GM12878 (cell line): ENCODE measurements around the gene TFDP1. TPM values are rescaled to one million over a fixed set of nuclear protein-coding genes. Genes with fewer than 3 reads are reported as not detected.

Experiments used
- ATAC-seq: fragments of 200-7000 bp; cut with Tn5 transposase; 3 replicates; pipeline ENCODE4 v1.9.1; 2020; ENCODE audit warnings: mild to moderate bottlenecking, moderate library complexity
- BruUV-seq: library from RNA; stranded (reverse); fragments of 400-500 nt; replicated peaks from 2 replicates; lab custom pipeline; 2021; lab: Mats Ljungman, UMichigan
- CTCF ChIA-PET: fragments of 300-600 bp; sonication (Branson Sonifier 250); formaldehyde crosslinking; extraction: SDS; loops from one replicate; lab custom pipeline; 2021; ENCODE audit warnings: inconsistent platforms; lab: Yijun Ruan, JAX
- POLR2A ChIA-PET: fragments of 350-600 bp; formaldehyde crosslinking; extraction: SDS; loops from one replicate; lab custom pipeline; 2021; ENCODE audit warnings: inconsistent platforms; lab: Charles Lee
- RAD21 ChIA-PET: fragments of 300-600 bp; sonication (Branson Sonifier 250); formaldehyde crosslinking; loops from one replicate; lab custom pipeline; 2023; ENCODE audit warnings: antibody characterized with exemption; ENCODE audit not compliant: unreplicated experiment; lab: Charles Lee
- SMC1A ChIA-PET: fragments of 300-600 bp; sonication (Branson Sonifier 250); formaldehyde crosslinking; loops from one replicate; lab custom pipeline; 2023; ENCODE audit not compliant: unreplicated experiment, uncharacterized antibody; lab: Charles Lee
- DNase-seq: peaks from one replicate; pipeline ENCODE4 v3.0.0-alpha.2; 2011; ENCODE audit warnings: low read depth, low spot score
- FAIRE-seq: peaks from 3 replicates; lab custom pipeline; 2011; peaks lifted over from hg19 to GRCh38; lab: Jason Lieb, UNC
- H2AFZ ChIP-seq: 2 replicates; pipeline ENCODE4 v1.6.0; 2011; ENCODE audit warnings: low read depth, low read length, control low read depth; ENCODE audit not compliant: control insufficient read depth
- H3K27ac ChIP-seq: 2 replicates; pipeline ENCODE4 v1.5.1; 2011; ENCODE audit warnings: control low read depth; ENCODE audit not compliant: control insufficient read depth, insufficient read depth
- H3K27me3 ChIP-seq, 2 experiments: replicated peaks in 1 of 2; 2 replicates each; pipeline versions ENCODE4 v1.6.0 to v1.6.1; 2011; ENCODE audit warnings: low read length in 1 of 2; ENCODE audit not compliant: control insufficient read depth in 2 of 2, insufficient read depth in 2 of 2
- H3K36me3 ChIP-seq, 2 experiments: 2 replicates each; pipeline ENCODE4 v1.5.1; 2011; ENCODE audit warnings: low read length in 1 of 2; ENCODE audit not compliant: control insufficient read depth in 2 of 2, insufficient read depth in 2 of 2
- H3K4me1 ChIP-seq: 2 replicates; pipeline ENCODE4 v1.6.1; 2011; ENCODE audit warnings: mild to moderate bottlenecking, low read length, moderate library complexity, mixed read lengths; ENCODE audit not compliant: control insufficient read depth, insufficient read depth
- H3K4me2 ChIP-seq: 2 replicates; pipeline ENCODE4 v1.6.0; 2011; ENCODE audit warnings: control low read depth; ENCODE audit not compliant: control insufficient read depth, insufficient read depth
- H3K4me3 ChIP-seq: fragments of 200-600 bp; sonication (generic); 2 replicates; pipeline ENCODE4 v1.5.1; 2016
- H3K79me2 ChIP-seq: 2 replicates; pipeline ENCODE4 v1.6.0; 2011; ENCODE audit warnings: low read length; ENCODE audit not compliant: control insufficient read depth, insufficient read depth
- H3K9ac ChIP-seq: 2 replicates; pipeline ENCODE4 v1.8.0; 2011; ENCODE audit warnings: low read length, control low read depth, mixed read lengths; ENCODE audit not compliant: control insufficient read depth, insufficient read depth
- H3K9me3 ChIP-seq: replicated peaks from 3 replicates; pipeline ENCODE4 v1.5.1; 2011; ENCODE audit warnings: mild to moderate bottlenecking, low read length; ENCODE audit not compliant: control insufficient read depth, insufficient read depth
- H4K20me1 ChIP-seq: 2 replicates; pipeline ENCODE4 v1.6.0; 2011; ENCODE audit not compliant: control insufficient read depth, insufficient read depth
- ATF3 ChIP-seq: IDR thresholded peaks from 2 replicates; pipeline ENCODE4 v1.6.1; 2011; ENCODE audit warnings: low read depth, mild to moderate bottlenecking, low read length, moderate library complexity, borderline replicate concordance; ENCODE audit errors: extremely low read depth
- BCL3 ChIP-seq: IDR thresholded peaks from 2 replicates; pipeline ENCODE4 v1.6.1; 2011; ENCODE audit warnings: borderline replicate concordance, low read depth, mild to moderate bottlenecking, moderate library complexity, low read length; ENCODE audit not compliant: insufficient read depth, poor library complexity, severe bottlenecking
- BCLAF1 ChIP-seq: fragments of 450-650 bp; IDR thresholded peaks from 2 replicates; pipeline ENCODE4 v1.6.1; 2017; ENCODE audit warnings: antibody characterized with exemption, mild to moderate bottlenecking, moderate library complexity
- BHLHE40 ChIP-seq, 2 experiments: fragments of 450-650 bp in 1 of 2; IDR thresholded peaks; 2 replicates each; pipeline ENCODE4 v1.6.1; 2011 to 2017; ENCODE audit warnings: low read depth in 2 of 2, borderline replicate concordance in 1 of 2, improper control_type of control experiment in 1 of 2, low read length in 1 of 2, mild to moderate bottlenecking in 1 of 2
- CBX3 ChIP-seq: fragments of 200-600 bp; sonication (generic); IDR thresholded peaks from 2 replicates; pipeline ENCODE4 v1.6.1; 2016; ENCODE audit warnings: low read depth, borderline replicate concordance
- CHD1 ChIP-seq: IDR thresholded peaks from 2 replicates; pipeline ENCODE4 v1.6.1; 2012; ENCODE audit warnings: low read depth, low read length, improper control_type of control experiment
- E2F4 ChIP-seq: IDR thresholded peaks from 2 replicates; pipeline ENCODE4 v1.6.1; 2012; ENCODE audit warnings: low read depth, low read length, improper control_type of control experiment
- EGR1 ChIP-seq, 2 experiments: IDR thresholded peaks; 1 replicate in 1 of 2; 2 replicates in 1 of 2; pipeline ENCODE4 v1.6.1; 2011 to 2012; ENCODE audit warnings: low read depth in 2 of 2, low read length in 2 of 2, borderline replicate concordance in 1 of 2, mild to moderate bottlenecking in 1 of 2, moderate library complexity in 1 of 2
- HDGF ChIP-seq: fragments of 450-650 bp; IDR thresholded peaks from 2 replicates; pipeline ENCODE4 v1.6.1; 2016; ENCODE audit warnings: antibody characterized with exemption
- MEF2B ChIP-seq: fragments of 450-650 bp; IDR thresholded peaks from 2 replicates; pipeline ENCODE4 v1.6.1; 2018; ENCODE audit warnings: mild to moderate bottlenecking, moderate library complexity; ENCODE audit not compliant: partially characterized antibody, poor library complexity, severe bottlenecking
- NFXL1 ChIP-seq: fragments of 450-650 bp; IDR thresholded peaks from 2 replicates; pipeline ENCODE4 v1.6.1; 2017; ENCODE audit warnings: antibody characterized with exemption, mild to moderate bottlenecking, borderline replicate concordance
- NR2C2 ChIP-seq: IDR thresholded peaks from 2 replicates; pipeline ENCODE4 v1.6.1; 2011; ENCODE audit warnings: borderline replicate concordance, low read depth; ENCODE audit not compliant: control insufficient read depth, insufficient read length
- SIX5 ChIP-seq: IDR thresholded peaks from 2 replicates; pipeline ENCODE4 v1.6.1; 2011; ENCODE audit warnings: mild to moderate bottlenecking, low read depth, low read length, moderate library complexity; ENCODE audit not compliant: severe bottlenecking
- SREBF1 ChIP-seq: IDR thresholded peaks from 2 replicates; pipeline ENCODE4 v1.6.1; 2012; ENCODE audit warnings: mild to moderate bottlenecking, low read length
- ZBTB33 ChIP-seq: fragments of 450-650 bp; IDR thresholded peaks from 2 replicates; pipeline ENCODE4 v1.6.1; 2017; ENCODE audit warnings: mild to moderate bottlenecking
- ZNF622 ChIP-seq: fragments of 450-650 bp; IDR thresholded peaks from 2 replicates; pipeline ENCODE4 v1.6.1; 2017; ENCODE audit warnings: mild to moderate bottlenecking, inconsistent platforms
- ZSCAN29 ChIP-seq: fragments of 450-650 bp; IDR thresholded peaks from 2 replicates; pipeline ENCODE4 v1.6.1; 2017; ENCODE audit warnings: mild to moderate bottlenecking, moderate library complexity
- WGBS: methylation state at CpG from one replicate; pipeline ENCODE4 v1.1.6; 2016; ENCODE audit warnings: low lambda C conversion rate; ENCODE audit not compliant: insufficient replicate concordance, insufficient coverage; ENCODE audit errors: missing lambda C conversion rate; 5-methylcytosine and 5-hydroxymethylcytosine counted together
- in situ Hi-C: fragments of 300-500 bp; cut with MboI; formaldehyde crosslinking; loops from 9 replicates; pipeline ENCODE4 v1.14.3; 2018; ENCODE audit warnings: mixed read lengths
- intact Hi-C: fragments of 100-400 bp; cut with micrococcal nuclease; formaldehyde crosslinking; loops from one replicate; pipeline ENCODE4 v1.14.2; 2022; ENCODE audit not compliant: unreplicated experiment
- polyA plus RNA-seq, 11 experiments: library from polyadenylated mRNA; depleted of rRNA in 4 of 11; unstranded in 6 of 11; stranded (reverse) in 5 of 11; fragments of >200 nt; fragmentation: Nextera tagmentation in 4 of 11; fragmentation: Illumina TruSeq in 1 of 11; extraction: Ambion mirVana in 4 of 11; extraction: Trizol in 1 of 11; gene quantifications; 1 replicate in 1 of 11; 2 replicates in 10 of 11; pipeline versions ENCODE4 v1.2.1 to v1.2.3, GENCODE V29; 2011 to 2016; ENCODE audit warnings: inconsistent platforms in 2 of 11, missing spikeins in 2 of 11, low read depth in 1 of 11
- total RNA-seq, 4 experiments: library from RNA; depleted of rRNA in 3 of 4; stranded (reverse); fragments of >200 nt in 3 of 4; fragmentation: Illumina TruSeq in 1 of 4; extraction: Trizol in 1 of 4; gene quantifications; 2 replicates each; pipeline versions ENCODE4 v1.2.1 to v1.2.3, GENCODE V29; 2013 to 2021

TFDP1 gene
- total and polyA plus RNA-seq, 10 of the 15 experiments (the other 5 are each of a cell fraction or from before 2014, with no cell fraction given): 37.7 to 254 (median 119) TPM

- ChIA-PET POLR2A (interaction anchor here (0.7 kb wide), 1 partner anchor 153 kb away, joined by 3 read pairs; no protein-coding TSS in a partner anchor), RAD21 (no interaction called here), SMC1A (no interaction called here), CTCF (no interaction called here)
- Histone ChIP-seq H4K20me1 (no peaks in the 10 kb centered on the region; the same call in 1 of the 2 replicates), H3K4me3 (no peak overlapping the region), H3K4me1 (no peaks in the 10 kb centered on the region), H2AFZ (no peak overlapping the region), H3K9ac (no peak overlapping the region), H3K9me3 (no peaks in the 10 kb centered on the region), H3K27ac (no peak overlapping the region), H3K36me3 (no peaks in the 10 kb centered on the region), H3K27me3 (no peaks in the 10 kb centered on the region), H3K79me2 (no peaks in the 10 kb centered on the region), H3K4me2 (no peak overlapping the region)
- WGBS: 53% methylated on average over 7 of the region's 7 CpGs
- in situ Hi-C loops: no loop called here
- DNase-seq (no peak), ATAC-seq (no peak), FAIRE-seq (no peak)
- intact Hi-C loops: loop anchor here (2.0 kb wide), 1 partner anchor 22 kb away; no protein-coding TSS in a partner anchor
- no TSS peak for BruUV-seq
- TF ChIP-seq ZNF622 (no peak), BCLAF1 (no peak), CBX3 (no peak), E2F4 (no peak), HDGF (no peak), ZSCAN29 (no peak), ZBTB33 (no peak), NFXL1 (no peak), SREBF1 (no peak), MEF2B (no peak), NR2C2 (no peak), EGR1 (IDR thresholded peaks at IDR 0.05; ENCODE audit: borderline replicate concordance in 1 of 2, low read depth in 2 of 2, low read length in 2 of 2) (no peak), BCL3 (no peak), ATF3 (no peak), SIX5 (no peak), BHLHE40 (IDR thresholded peaks at IDR 0.05; ENCODE audit: borderline replicate concordance in 1 of 2, low read depth in 2 of 2, low read length in 1 of 2) (no peak), CHD1 (no peak)
Observed at GRCh38 chr13:113559061-113559460, 25.5 kb upstream of the TFDP1 start.
